Dedifferentiated amniotic fluid mesenchymal stem cell (primary cell): ENCODE measurements around the gene BGLAP.

ENCODE experiments used
- DNase-seq: peaks from one replicate; pipeline ENCODE4 v3.0.0-alpha.2; 2016; ENCODE audit errors: extremely low spot score

The BGLAP gene

GRCh38 chr1:156226782-156227181, 15.2 kb upstream of the BGLAP start:
- DNase-seq = no peak

GRCh38 chr1:156228501-156228900, 13.5 kb upstream of the BGLAP start:
- DNase-seq = no peak

- no peak for DNase-seq
Measured at GRCh38 chr1:156229809-156230472, 12.0 kb upstream of the BGLAP start.

GRCh38 chr1:156230473-156230837, 11.5 kb upstream of the BGLAP start:
- no peak for DNase-seq

- no peak for DNase-seq
Measured at GRCh38 chr1:156232201-156232894, 9.6 kb upstream of the BGLAP start.

GRCh38 chr1:156233426-156234127, 8.4 kb upstream of the BGLAP start:
- DNase-seq = peak; percentile 70

- DNase-seq = no peak
Measured at GRCh38 chr1:156236164-156236563, 5.8 kb upstream of the BGLAP start.

- DNase-seq = no peak
Measured at GRCh38 chr1:156238248-156238647, 3.7 kb upstream of the BGLAP start.

GRCh38 chr1:156241311-156241811, 623 bp upstream of the BGLAP start:
- no peak for DNase-seq

- DNase-seq = no peak
Measured at GRCh38 chr1:156242738-156243137, 754 bp downstream of the BGLAP start.

GRCh38 chr1:156244126-156244525, 2.1 kb downstream of the BGLAP start:
- no peak for DNase-seq

GRCh38 chr1:156244712-156245111, 2.7 kb downstream of the BGLAP start:
- DNase-seq = no peak

- DNase-seq = no peak
Measured at GRCh38 chr1:156245451-156246232, 3.7 kb downstream of the BGLAP start.

- DNase-seq = no peak
Measured at GRCh38 chr1:156246241-156246780, 4.3 kb downstream of the BGLAP start.

GRCh38 chr1:156246781-156247459, 4.9 kb downstream of the BGLAP start:
- no peak for DNase-seq

GRCh38 chr1:156247460-156248322, 5.7 kb downstream of the BGLAP start, which contains the start of gene PAQR6:
Gene PAQR6 (minus strand): TSS chr1:156248056. CDS start chr1:156246731, 1,325 bp downstream.
- no peak for DNase-seq

- no peak for DNase-seq
Measured at GRCh38 chr1:156248323-156248683, 6.3 kb downstream of the BGLAP start.

GRCh38 chr1:156249593-156249992, 7.6 kb downstream of the BGLAP start:
- no peak for DNase-seq

GRCh38 chr1:156251527-156251926, 9.5 kb downstream of the BGLAP start:
- DNase-seq = no peak

- DNase-seq = no peak
Measured at GRCh38 chr1:156253634-156254033, 11.7 kb downstream of the BGLAP start.
